A549 treated with Mapracorat at 1 μM for 4 hours (cell line): ENCODE results near the gene LSM6. TPM values are rescaled to one million over a fixed set of nuclear protein-coding genes. Genes with fewer than 3 reads are reported as not detected.

Experiments
- total RNA-seq: library from RNA; stranded (reverse); fragments of 200-300 nt; extraction: Qiagen RNA extraction; gene quantifications from 5 replicates; pipeline ENCODE4 v1.2.3, GENCODE V29; 2022

LSM6 gene
- 28.1 to 45.4 TPM (median 30.2 TPM) in 5 replicates for total RNA-seq

DNA sequence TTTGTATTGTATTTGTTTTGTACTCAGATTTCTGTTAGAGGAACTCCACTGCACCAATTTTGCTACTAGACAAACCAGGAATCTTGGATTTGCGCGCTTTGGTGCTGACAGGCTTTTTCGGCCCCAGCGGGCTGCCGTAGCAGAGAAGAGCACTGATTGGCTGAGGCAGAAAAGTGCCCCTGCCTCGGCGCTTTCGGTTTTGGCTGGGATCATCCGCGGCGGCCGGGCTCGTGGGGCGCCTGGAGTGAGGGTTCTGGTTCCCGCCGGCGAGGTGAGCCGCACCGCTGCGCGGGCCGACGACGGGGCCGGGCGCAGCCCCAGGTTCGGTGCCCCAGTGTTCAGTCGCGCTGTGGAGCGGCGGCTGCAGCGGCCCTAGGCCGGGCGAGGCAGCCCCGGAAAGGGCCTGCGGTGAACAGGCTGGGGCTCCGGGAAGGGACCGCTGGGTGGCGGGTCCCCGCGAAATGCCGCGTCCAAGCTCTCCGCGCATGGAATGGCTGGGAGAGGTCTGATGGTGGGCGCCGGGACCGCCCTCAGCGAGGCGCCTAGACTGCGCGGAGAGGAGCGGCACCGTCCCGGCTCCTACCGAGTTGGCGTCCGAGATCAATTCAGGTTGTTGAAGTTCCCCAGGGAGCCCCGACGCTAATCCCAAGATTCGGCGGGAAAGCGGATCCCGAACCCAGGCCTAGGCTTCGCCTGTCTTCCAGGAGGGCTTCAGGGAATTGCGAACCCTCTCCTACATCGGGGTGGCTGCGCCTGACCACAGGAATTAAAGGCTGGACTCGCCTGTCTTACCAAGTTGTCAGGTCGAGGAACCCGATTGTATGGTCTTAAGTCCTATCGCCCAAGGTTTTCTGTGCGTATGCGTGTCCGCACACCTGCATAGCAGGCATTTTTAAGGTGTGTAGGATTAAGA lies at the start of gene LSM6:
TSS of gene LSM6 (plus strand) at position 178 of the 913 bp plus-strand sequence. CDS start 7,204 bp downstream, outside the sequence.

DNA sequence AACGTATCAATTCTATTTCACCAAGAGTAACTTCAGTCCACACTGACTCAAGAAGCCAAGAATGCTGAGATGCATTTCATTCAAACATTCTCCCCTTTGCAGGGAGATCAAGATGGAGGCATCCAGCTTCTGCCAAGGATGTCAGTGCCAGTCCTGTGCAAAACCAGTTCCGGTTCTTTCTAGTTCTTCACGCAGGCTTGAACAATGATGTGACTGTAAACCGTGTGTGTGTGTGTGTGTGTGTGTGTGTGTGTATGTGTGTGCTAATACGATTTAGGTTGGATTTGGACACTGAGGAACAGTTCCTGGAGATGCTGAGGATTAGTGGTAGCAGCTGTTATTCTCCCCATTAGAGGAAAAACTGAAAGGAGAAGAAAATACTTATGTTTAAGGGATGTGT lies 38.7 kb downstream of the LSM6 start, which contains the start of gene REELD1:
TSS of gene REELD1 (plus strand) at position 301 of the 400 bp plus-strand sequence. CDS start 2,415 bp downstream, outside the sequence.

Other genes starting within 250 kb of the LSM6 start
- 1.9 to 3.2 TPM (median 2.3 TPM) in 5 replicates for gene ZNF827, start 236.9 kb upstream of the LSM6 start, total RNA-seq
- not detected in 5 replicates for gene REELD1, start 38.8 kb downstream of the LSM6 start, total RNA-seq